Measurements from ENCODE around the gene ZNF154.

Gene ZNF154

GRCh38 chr19:57675881-57676280 lies 33.1 kb downstream of the ZNF154 start:
- no peak for DNase-seq (ENCODE audit: low read depth)

DNA sequence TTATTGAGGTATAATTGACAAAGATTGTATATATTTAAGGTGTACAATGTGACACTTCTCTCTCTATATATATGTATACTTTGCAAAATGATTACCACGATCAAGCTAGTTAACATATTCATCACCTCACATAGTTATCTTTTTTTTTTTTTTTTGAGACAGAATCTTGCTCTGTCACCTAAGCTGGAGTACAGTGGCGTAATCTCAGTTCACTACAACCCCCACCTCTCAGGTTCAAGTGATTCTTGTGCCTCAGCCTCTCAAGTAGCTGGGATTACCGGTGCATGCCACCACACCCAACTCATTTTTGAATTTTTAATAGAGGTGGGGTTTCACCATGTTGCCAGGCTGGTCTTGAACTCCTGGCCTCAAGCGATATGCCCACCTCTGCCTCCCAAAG lies 36.5 kb downstream of the ZNF154 start:
- no peak for DNase-seq (ENCODE audit: low read depth)

DNA sequence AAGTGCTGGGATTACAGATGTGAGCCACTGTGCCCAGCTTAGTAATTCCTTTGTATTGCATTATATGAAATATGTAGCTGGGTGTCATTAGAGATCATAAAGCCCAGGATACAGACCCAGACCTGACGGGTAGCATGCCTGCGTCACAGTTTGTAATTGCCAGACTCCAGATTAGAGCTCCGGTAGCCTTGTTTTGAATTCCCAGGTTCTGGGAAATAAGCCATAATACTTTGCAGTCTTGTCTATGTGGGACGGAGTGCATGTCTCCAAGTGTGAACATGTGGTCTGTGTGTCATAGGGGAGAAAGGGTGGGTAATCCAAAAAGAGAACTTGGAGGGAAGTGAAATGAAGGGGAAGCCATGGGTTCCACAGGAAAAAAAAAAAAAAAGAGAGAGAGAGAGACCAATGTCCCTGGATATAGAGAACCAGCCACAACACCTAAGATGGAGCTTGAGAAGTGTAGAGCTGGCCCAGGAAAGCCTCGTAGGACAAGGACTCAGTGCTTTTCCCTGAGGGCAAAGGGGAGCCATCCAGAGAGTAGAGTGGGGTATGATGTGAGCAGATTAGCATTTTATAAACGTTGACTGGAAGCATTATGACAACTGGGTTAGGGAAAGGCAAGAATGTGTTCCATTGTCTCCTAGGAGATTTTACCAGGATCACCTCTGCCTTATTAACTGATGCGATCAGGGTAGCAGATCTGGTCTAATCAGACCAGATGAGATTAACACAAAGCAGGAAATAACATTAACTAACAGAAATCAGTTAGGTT lies 37.7 kb downstream of the ZNF154 start:
- DNase-seq (ENCODE audit: low read depth): no peak

DNA sequence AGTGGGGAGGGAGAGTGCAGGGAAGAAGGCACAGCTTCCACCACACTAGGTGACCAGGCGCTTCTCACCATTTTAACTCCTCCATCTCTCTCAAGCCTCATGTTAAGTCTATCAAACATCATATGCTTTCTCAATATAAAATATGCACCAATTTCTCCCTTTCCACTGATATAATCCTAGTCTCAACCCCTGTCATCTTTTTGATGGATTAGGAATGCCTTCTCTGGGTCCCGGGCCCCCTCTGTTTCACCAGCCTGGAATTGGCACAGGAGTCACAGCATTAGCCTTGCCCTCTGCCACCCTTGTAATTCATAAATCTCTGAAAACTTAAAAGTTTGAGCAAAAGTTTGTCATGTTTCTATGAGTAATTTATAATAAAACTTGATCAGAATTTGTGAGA lies 40.4 kb downstream of the ZNF154 start, which contains the start of gene ZSCAN4:
Gene ZSCAN4 (plus strand): TSS at position 301 of the 400 bp plus-strand sequence. CDS start 7,211 bp downstream, outside the sequence.
- DNase-seq (ENCODE audit: low read depth): no peak

DNA sequence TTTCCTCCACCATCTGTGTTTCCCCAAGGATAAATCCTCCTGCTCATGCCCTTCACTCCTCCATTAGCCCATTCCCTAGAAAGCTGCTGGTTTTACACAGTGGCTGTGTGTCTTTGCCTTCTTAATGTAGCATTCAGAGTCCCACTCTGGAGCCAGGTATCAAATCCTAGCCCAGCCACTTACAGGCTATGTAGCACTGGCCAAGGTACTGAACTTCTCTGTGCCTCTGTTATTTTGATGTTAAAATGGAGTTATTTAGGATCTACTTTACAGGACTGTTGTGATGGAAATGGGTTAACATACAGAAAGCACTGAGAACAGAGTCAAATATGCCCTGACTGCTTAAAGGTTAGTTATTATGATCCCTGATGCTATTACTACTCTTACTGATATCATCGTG lies 41.8 kb downstream of the ZNF154 start:
- DNase-seq (ENCODE audit: low read depth): no peak

DNA sequence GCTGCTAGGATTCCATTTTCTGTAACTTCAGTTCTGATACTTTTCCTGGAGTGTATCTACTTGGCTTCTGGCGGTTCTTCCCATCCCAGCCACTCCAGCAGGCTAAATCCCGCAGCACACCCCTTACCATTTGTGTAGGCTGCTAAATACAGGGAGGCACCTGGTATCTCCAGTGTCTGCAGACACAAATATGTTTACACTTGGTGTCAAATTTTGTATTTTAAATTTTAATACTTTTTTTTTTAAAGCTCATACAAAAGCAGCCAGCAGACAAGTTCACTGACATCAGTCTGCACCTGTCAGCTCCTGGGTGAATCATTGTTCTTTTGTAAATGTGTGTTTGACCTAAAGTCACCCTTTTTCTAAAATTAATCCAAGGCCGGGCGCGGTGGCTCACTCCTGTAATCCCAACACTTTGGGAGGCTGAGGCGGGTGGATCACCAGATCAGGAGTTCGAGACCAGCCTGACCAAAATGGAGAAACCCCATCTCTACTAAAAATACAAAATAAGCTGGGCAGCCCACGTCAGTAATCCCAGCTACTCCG lies 43.7 kb downstream of the ZNF154 start:
- DNase-seq (ENCODE audit: low read depth): no peak

GRCh38 chr19:57664269-57665127 lies 44.5 kb downstream of the ZNF154 start:
- DNase-seq (ENCODE audit: low read depth): peak; percentile 26

DNA sequence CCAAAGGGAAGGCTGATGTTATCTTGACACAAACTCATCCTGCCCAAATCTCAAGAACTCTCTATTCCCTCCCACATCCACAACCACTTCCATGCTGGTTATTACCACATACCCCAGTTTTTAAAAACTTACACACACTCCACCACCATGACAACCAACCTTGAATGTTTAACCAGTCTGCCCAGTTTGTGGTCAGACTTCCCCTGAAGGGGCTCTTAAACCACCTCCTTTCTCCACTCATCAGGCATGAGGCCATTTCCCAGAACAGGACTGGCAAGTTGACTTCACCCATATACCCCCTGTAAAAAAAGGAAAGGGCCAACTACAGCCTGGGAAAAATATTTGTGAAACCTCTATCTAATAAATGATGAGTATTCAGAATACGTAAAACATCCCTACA lies 52.7 kb downstream of the ZNF154 start:
- no peak for DNase-seq (ENCODE audit: low read depth)

DNA sequence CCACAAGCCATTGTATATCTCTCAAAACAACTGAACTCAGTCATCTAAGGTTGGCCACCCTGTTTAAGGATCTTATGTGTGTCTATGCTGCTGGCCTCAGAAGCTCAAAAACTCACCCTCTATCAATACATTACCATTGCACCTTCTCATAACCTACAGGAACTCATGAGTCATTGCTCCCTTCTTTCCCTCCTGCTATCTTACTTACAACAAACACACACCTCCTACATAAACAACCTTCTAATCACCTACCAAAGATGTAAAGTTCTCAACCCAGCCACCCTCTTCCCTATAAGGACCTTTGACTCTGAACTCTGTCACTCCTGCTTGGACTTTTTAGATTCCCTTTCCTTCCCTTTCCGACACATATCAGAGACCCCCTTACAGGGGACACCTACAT lies 53.6 kb downstream of the ZNF154 start:
- no peak for DNase-seq (ENCODE audit: low read depth)

- no peak for DNase-seq (ENCODE audit: low read depth)
Observed at GRCh38 chr19:57653689-57654088, 55.3 kb downstream of the ZNF154 start.

DNA sequence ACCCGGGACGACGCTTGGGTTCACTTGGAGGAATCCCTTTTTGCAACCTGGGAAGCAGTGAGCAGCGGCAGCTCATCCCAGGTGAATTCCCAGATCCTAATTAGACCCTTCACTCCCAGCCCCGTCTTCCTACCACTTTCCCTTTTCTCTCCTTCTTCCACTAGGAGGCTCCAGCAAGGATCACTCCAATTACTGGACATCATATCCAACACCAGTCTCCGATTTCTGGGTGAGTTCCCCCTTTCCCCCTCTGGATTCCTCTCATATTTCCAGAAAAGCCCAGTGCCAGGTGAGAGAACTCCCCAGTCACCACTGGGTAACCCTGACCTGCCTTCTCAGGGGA lies 57.4 kb downstream of the ZNF154 start:
- no peak for DNase-seq (ENCODE audit: low read depth)

DNA sequence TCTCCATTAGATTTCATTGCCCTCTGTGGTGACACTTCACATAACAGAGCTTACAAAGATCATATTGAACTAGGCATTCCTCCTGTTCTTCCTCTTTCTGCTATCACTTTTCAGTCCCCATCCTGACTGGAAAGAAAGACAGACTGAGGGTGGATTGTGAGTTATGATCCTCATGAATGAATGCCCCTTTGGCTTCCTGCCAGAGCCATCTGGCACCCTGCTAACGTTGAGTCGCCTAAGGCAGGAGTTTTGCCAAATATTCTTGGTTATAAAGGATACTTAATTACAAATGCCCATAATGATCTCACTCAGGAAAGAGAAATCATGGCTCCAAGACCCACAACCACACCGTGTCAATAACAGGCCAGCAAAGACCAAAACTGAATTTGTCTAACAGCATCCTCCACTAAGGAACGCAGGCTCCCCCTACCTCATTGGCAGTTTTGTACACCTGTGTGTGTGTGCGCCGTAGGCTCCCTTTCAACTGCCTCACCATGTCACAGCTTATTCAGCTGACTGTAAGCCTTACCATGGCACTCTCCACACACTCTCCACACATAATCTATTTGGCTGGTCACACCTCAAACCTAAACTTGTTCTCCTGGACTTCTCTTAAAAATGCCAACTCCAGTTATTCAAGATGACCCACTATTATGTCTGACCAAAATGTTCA lies 60.5 kb downstream of the ZNF154 start:
- DNase-seq (ENCODE audit: low read depth): no peak

Data from HS-27A (cell line).